Left lung (tissue), 10 donors: Measurements from ENCODE around the gene DAAM2. TPM values are rescaled to one million over a fixed set of nuclear protein-coding genes. Genes with fewer than 3 reads are reported as not detected.

ENCODE experiments used
- ATAC-seq: fragments of 200-7000 bp; cut with Tn5 transposase; one replicate; pipeline ENCODE4 v1.9.1; 2020; ENCODE audit warnings: moderate library complexity
- DNase-seq, 4 donors: peaks; one replicate each; pipeline ENCODE4 v3.0.0-alpha.2; 2013 to 2020
- H3K27ac ChIP-seq, 2 donors: fragments of 200-600 bp; sonication (generic) in 1 of 2; one replicate each; pipeline versions ENCODE4 v1.5.0 to v1.8.0; 2020 to 2021
- H3K27me3 ChIP-seq, 2 donors: fragments of 200-600 bp; sonication (generic) in 1 of 2; one replicate each; pipeline versions ENCODE4 v1.5.0 to v1.8.0; 2020 to 2021
- H3K36me3 ChIP-seq, 2 donors: fragments of 200-600 bp; sonication (generic) in 1 of 2; one replicate each; pipeline versions ENCODE4 v1.5.0 to v1.8.0; 2020 to 2021
- H3K4me1 ChIP-seq, 2 donors: fragments of 200-600 bp; one replicate each; pipeline ENCODE4 v1.8.0; 2021
- H3K4me3 ChIP-seq, 2 donors: fragments of 200-600 bp; sonication (generic) in 1 of 2; one replicate each; pipeline versions ENCODE4 v1.5.0 to v1.8.0; 2020 to 2021; ENCODE audit warnings: mild to moderate bottlenecking in 1 of 2
- H3K9me3 ChIP-seq, 2 donors: fragments of 200-600 bp; sonication (generic) in 1 of 2; one replicate each; pipeline versions ENCODE4 v1.5.0 to v1.8.0; 2020 to 2021
- intact Hi-C, 2 donors: fragments of 100-400 bp; cut with DNase I; formaldehyde crosslinking; loops; one replicate each; pipeline versions ENCODE4 v1.11.2 to v1.14.2; 2022
- polyA plus RNA-seq, 6 donors: library from polyadenylated mRNA; unstranded; fragments of 120-200 nt; gene quantifications; one replicate each; pipeline ENCODE4 v1.2.1, GENCODE V29; 2013; ENCODE audit not compliant: insufficient read length in 6 of 6
- total RNA-seq, 2 donors: library from RNA; stranded (reverse); fragmentation: NEBNext Ultra II Directional; extraction: Animal tissue kit (Norgen Biotek cat#: 25700); gene quantifications; one replicate each; pipeline ENCODE4 v1.2.1, GENCODE V29; 2021
- TF ChIP-seq, protein P1 (sequence below), 2 donors: fragments of 200-600 bp; sonication (generic) in 1 of 2; IDR thresholded peaks; one replicate each; pipeline versions ENCODE4 v1.5.0 to v1.8.0; 2021; ENCODE audit warnings: antibody characterized with exemption in 2 of 2
- donor health status: DM: no; HTN: yes; CAD: no.
- donor health status: DM: no; HTN: no; CAD: no.

DAAM2 gene
- total and polyA plus RNA-seq, 8 donors = 28.8 to 67.6 (median 39.9) TPM

DNA sequence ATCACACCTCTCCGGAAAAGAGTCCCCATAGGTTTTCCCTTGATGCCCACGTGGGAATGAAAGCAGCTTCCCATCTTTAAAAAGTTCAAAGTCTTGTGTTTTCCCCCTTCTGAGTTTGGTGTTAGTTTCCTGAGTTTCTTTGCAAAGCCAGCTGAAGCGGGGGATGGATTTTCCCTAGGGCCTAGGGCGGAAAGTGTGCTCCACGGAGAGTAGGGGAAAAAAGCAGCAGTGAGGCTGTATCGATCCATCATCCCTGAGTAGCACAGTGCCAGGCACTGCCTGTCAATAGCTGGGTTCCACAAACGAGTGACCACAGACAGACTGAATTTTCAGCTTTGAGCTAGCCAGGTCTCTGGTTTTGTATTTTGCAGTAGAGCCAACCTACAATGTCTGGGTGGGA, 1.3 kb downstream of the DAAM2 start:
- DNase-seq (no peak), ATAC-seq (no peak)
- Histone ChIP-seq H3K4me1 (peaks cover 5 to 21% of the 10 kb centered on the region in 2 donors), H3K27me3 (peaks cover 0 to 55% of the 10 kb centered on the region in 2 donors), H3K4me3 (peak overlapping the region; percentile 53 to 59), H3K9me3 (no peaks in the 10 kb centered on the region), H3K27ac (no peak overlapping the region), H3K36me3 (no peaks in the 10 kb centered on the region)
- intact Hi-C loops = no loop called here
- TF ChIP-seq, protein P1, sequence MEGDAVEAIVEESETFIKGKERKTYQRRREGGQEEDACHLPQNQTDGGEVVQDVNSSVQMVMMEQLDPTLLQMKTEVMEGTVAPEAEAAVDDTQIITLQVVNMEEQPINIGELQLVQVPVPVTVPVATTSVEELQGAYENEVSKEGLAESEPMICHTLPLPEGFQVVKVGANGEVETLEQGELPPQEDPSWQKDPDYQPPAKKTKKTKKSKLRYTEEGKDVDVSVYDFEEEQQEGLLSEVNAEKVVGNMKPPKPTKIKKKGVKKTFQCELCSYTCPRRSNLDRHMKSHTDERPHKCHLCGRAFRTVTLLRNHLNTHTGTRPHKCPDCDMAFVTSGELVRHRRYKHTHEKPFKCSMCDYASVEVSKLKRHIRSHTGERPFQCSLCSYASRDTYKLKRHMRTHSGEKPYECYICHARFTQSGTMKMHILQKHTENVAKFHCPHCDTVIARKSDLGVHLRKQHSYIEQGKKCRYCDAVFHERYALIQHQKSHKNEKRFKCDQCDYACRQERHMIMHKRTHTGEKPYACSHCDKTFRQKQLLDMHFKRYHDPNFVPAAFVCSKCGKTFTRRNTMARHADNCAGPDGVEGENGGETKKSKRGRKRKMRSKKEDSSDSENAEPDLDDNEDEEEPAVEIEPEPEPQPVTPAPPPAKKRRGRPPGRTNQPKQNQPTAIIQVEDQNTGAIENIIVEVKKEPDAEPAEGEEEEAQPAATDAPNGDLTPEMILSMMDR (IDR thresholded peaks at IDR 0.05) = no peak

DNA sequence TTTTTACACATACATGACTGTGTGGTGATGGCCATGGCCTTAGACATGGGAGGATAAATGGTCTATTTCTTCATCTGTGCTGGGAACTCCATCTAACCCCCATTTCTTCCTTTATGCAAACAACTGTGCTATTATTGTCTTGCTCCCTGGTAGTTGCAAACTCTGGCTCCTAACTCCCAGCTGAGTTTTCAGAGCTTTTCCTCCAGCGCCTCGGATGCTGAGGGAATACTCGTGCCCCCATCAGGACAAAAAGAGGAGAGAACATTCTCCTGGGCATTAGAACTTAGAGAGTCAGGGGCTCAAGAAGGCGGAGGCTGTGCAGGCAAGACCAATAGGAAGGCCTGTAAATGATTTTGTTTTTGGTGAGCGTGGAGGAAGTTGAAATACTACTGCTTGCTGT, 2.1 kb downstream of the DAAM2 start:
- TF ChIP-seq, protein P1 (IDR thresholded peaks at IDR 0.05) = no peak
- H3K27me3 ChIP-seq = peaks cover 0 to 55% of the 10 kb centered on the region in 2 donors
- intact Hi-C loops = no loop called here
- DNase-seq = peak in 1 of 4 donors; percentile 41
- H3K36me3 ChIP-seq = no peaks in the 10 kb centered on the region
- no peak for ATAC-seq
- H3K4me3 ChIP-seq = peak overlapping the region in 1 of 2 donors; percentile 53
- no peak overlapping the region for H3K27ac ChIP-seq
- no peaks in the 10 kb centered on the region for H3K9me3 ChIP-seq
- peaks cover 5 to 21% of the 10 kb centered on the region in 2 donors for H3K4me1 ChIP-seq

DNA sequence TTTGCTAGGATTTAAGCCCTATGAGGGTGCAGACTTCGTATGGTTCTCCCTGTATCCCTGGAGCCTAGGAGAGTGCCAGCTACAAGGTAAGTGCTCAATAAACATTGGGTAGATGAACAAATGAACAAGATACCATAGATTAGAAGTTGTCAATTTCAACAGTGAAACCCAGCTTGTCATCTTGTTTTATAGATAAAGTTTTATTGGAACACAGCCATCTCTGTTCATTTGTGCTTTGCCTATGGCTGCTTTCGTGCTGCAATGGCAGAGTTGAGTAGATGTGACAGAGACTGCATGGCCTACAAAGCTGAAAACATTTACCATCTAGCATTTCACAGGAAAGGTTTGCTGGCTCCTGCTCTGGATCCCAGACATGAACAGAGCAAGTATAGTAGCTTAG, 5.6 kb downstream of the DAAM2 start:
- ATAC-seq = no peak
- H3K27me3 ChIP-seq = peaks cover 0 to 28% of the 10 kb centered on the region in 2 donors
- H3K9me3 ChIP-seq = no peaks in the 10 kb centered on the region
- intact Hi-C loops = no loop called here
- no peak overlapping the region for H3K4me3 ChIP-seq
- no peaks in the 10 kb centered on the region for H3K36me3 ChIP-seq
- H3K4me1 ChIP-seq = peaks cover 8 to 12% of the 10 kb centered on the region in 2 donors
- DNase-seq = no peak
- TF ChIP-seq, protein P1 (IDR thresholded peaks at IDR 0.05) = no peak
- H3K27ac ChIP-seq = no peak overlapping the region

DNA sequence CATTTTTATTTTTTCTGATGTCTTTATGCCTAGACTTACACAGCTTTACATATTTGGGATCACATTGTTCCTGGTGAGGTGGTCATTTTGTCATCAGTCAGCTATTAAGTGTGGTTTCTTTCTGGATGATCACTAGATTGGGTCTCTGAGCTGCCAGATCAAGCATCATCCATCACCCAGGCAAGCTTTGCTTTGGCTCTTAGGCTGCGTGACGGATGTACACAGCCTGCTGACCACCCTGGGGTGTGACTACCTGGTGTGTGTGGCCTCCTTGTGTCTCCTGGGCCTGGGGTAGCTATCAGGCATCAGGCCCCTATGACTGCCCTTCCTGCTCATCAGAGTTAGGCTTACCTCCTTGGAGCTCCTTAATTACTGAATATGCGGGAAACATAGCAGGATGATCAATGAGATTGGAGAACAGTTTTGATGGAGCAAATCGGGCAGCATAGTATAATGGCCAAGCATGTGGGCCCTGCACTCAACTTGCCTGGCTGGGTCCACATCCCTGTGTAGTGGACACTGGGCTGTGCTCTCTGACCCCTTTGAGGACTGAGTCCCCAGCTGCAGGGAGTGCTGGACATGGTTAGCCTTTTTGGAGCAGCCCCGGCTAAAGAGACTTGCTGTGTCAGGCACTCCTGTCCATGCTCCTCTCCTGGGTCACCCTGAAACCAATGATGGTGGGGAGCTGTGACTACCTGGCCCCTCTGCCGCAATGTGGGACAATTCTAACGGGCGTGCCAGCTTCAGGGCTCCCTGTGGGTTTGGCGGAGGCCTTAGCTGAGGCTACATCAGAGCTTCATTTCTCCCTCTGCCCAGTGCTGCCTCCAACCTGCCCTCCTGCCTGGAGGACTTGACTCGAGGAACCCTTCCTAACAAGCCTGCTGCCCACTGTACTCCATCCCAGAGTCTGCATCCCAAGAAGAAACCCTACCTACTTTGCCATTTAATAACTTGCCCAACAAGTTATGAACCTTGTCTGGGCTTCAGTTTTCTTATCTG, 8.2 kb downstream of the DAAM2 start:
- Histone ChIP-seq H3K27ac (no peak overlapping the region), H3K27me3 (peaks cover 0 to 5% of the 10 kb centered on the region in 2 donors), H3K4me1 (peaks cover 17 to 28% of the 10 kb centered on the region in 2 donors), H3K4me3 (no peak overlapping the region), H3K9me3 (no peaks in the 10 kb centered on the region), H3K36me3 (no peaks in the 10 kb centered on the region)
- no peak for DNase-seq
- intact Hi-C loops = no loop called here
- TF ChIP-seq, protein P1 (IDR thresholded peaks at IDR 0.05) = no peak
- no peak for ATAC-seq
